GM06990 (cell line): ENCODE measurements around the gene FAM177B.

Source experiments
- DNase-seq: peaks from one replicate; pipeline ENCODE4 v3.0.0-alpha.2; 2011; ENCODE audit not compliant: insufficient read length; ENCODE audit errors: extremely low read depth
- H3K27me3 ChIP-seq: replicated peaks from 2 replicates; pipeline ENCODE4 v1.6.0; 2011; ENCODE audit warnings: low read length; ENCODE audit not compliant: control insufficient read depth, insufficient read depth
- H3K36me3 ChIP-seq: 2 replicates; pipeline ENCODE4 v1.5.1; 2011; ENCODE audit warnings: low read length; ENCODE audit not compliant: control insufficient read depth, insufficient read depth
- H3K4me3 ChIP-seq: replicated peaks from 2 replicates; pipeline ENCODE4 v1.5.1; 2011; ENCODE audit warnings: low read depth, mild to moderate bottlenecking, control low read depth, low read length
- CTCF ChIP-seq: IDR thresholded peaks from 2 replicates; pipeline ENCODE4 v1.5.1; 2011; ENCODE audit warnings: low read length, control low read depth, mild to moderate bottlenecking, inconsistent platforms; ENCODE audit not compliant: insufficient read depth, poor library complexity, severe bottlenecking

Gene FAM177B

GRCh38 chr1:222736972-222737371 is at the start of gene FAM177B:
FAM177B (plus strand) TSS chr1:222737202; CDS start chr1:222746546, 9,344 bp downstream.
- DNase-seq = no peak
- H3K4me3 ChIP-seq = no peak within 1 kb of the TSS
- TF ChIP-seq CTCF = no peak
- no peaks in the 10 kb centered on the region for H3K27me3 ChIP-seq
- H3K36me3 ChIP-seq = no peaks in the 10 kb centered on the region; the same call in 1 of the 2 replicates

- H3K36me3 ChIP-seq = peaks cover 2% of the 10 kb centered on the region
- no peaks in the 10 kb centered on the region for H3K27me3 ChIP-seq
- no peak overlapping the region for H3K4me3 ChIP-seq
- no peak for DNase-seq
- no peak for TF ChIP-seq CTCF
Measured at GRCh38 chr1:222691016-222691415, 46.0 kb upstream of the FAM177B start.

- Histone ChIP-seq H3K4me3 (no peak overlapping the region), H3K36me3 (peaks cover 2% of the 10 kb centered on the region), H3K27me3 (no peaks in the 10 kb centered on the region)
- DNase-seq = no peak
- TF ChIP-seq CTCF = no peak
Measured at GRCh38 chr1:222694927-222695326, 42.1 kb upstream of the FAM177B start.

GRCh38 chr1:222696741-222697140 is 40.3 kb upstream of the FAM177B start:
- peaks cover 2% of the 10 kb centered on the region for H3K36me3 ChIP-seq
- H3K27me3 ChIP-seq = no peaks in the 10 kb centered on the region
- TF ChIP-seq CTCF = no peak
- H3K4me3 ChIP-seq = no peak overlapping the region
- no peak for DNase-seq

GRCh38 chr1:222697203-222697602 is 39.8 kb upstream of the FAM177B start:
- DNase-seq = no peak
- no peak for TF ChIP-seq CTCF
- Histone ChIP-seq H3K27me3 (no peaks in the 10 kb centered on the region), H3K4me3 (no peak overlapping the region), H3K36me3 (peaks cover under 1% of the 10 kb centered on the region)

GRCh38 chr1:222697826-222698225 is 39.2 kb upstream of the FAM177B start:
- TF ChIP-seq CTCF = no peak
- no peak for DNase-seq
- no peaks in the 10 kb centered on the region; the same call in 1 of the 2 replicates for H3K36me3 ChIP-seq

More at GRCh38 chr1:222697826-222698225, 39.2 kb upstream of the FAM177B start:
- no peaks in the 10 kb centered on the region for H3K27me3 ChIP-seq
- H3K4me3 ChIP-seq = no peak overlapping the region
